OCI-LY1 (cell line): Measurements from ENCODE around the gene JAKMIP1.

Experiments
- H2AFZ ChIP-seq: fragments of 200-600 bp; sonication (generic), shearing (Covaris generic); 2 replicates; pipeline ENCODE4 v1.6.0; 2014; ENCODE audit warnings: antibody characterized with exemption, mild to moderate bottlenecking, low read length
- H3F3A ChIP-seq: fragments of 200-600 bp; sonication (generic), shearing (Covaris generic); 2 replicates; pipeline ENCODE4 v1.6.0; 2014; ENCODE audit warnings: mild to moderate bottlenecking, antibody characterized with exemption, low read length, moderate library complexity; ENCODE audit not compliant: insufficient read depth
- H3K27ac ChIP-seq: fragments of 200-600 bp; sonication (generic); 2 replicates; pipeline ENCODE4 v1.5.1; 2014; ENCODE audit warnings: low read length, mixed run types, mild to moderate bottlenecking, low read depth; ENCODE audit not compliant: poor library complexity, severe bottlenecking
- H3K27me3 ChIP-seq: fragments of 200-600 bp; sonication (generic); 2 replicates; pipeline ENCODE4 v1.6.0; 2014; ENCODE audit warnings: antibody characterized with exemption, mild to moderate bottlenecking, low read length, moderate library complexity; ENCODE audit not compliant: insufficient read depth
- H3K36me3 ChIP-seq: fragments of 200-600 bp; sonication (generic); 2 replicates; pipeline ENCODE4 v1.6.1; 2014; ENCODE audit warnings: mild to moderate bottlenecking, antibody characterized with exemption, low read length, moderate library complexity, mixed read lengths; ENCODE audit not compliant: insufficient read depth
- H3K4me1 ChIP-seq: fragments of 200-600 bp; sonication (generic); 2 replicates; pipeline ENCODE4 v1.5.1; 2014; ENCODE audit warnings: mild to moderate bottlenecking, low read length, moderate library complexity; ENCODE audit not compliant: insufficient read depth, severe bottlenecking
- H3K4me2 ChIP-seq: fragments of 200-600 bp; sonication (generic), shearing (Covaris generic); 2 replicates; pipeline ENCODE4 v1.6.1; 2014; ENCODE audit warnings: low read length
- H3K4me3 ChIP-seq: fragments of 200-600 bp; sonication (generic); 2 replicates; pipeline ENCODE4 v1.5.1; 2014; ENCODE audit warnings: low read length, low read depth, mild to moderate bottlenecking, mixed read lengths; ENCODE audit not compliant: poor library complexity, severe bottlenecking
- H3K79me2 ChIP-seq: fragments of 200-600 bp; shearing (Covaris generic); 2 replicates; pipeline ENCODE4 v1.6.1; 2016; ENCODE audit warnings: mixed run types, low read length, mixed read lengths; ENCODE audit not compliant: insufficient read depth
- H3K9ac ChIP-seq: fragments of 200-600 bp; sonication (generic), shearing (Covaris generic); 2 replicates; pipeline ENCODE4 v1.6.1; 2014; ENCODE audit warnings: mild to moderate bottlenecking, low read length, mixed read lengths
- H3K9me2 ChIP-seq: fragments of 200-600 bp; sonication (generic), shearing (Covaris generic); 2 replicates; pipeline ENCODE4 v1.6.1; 2014; ENCODE audit warnings: low read depth, mild to moderate bottlenecking, low read length, mixed read lengths
- H3K9me3 ChIP-seq: fragments of 200-600 bp; shearing (Covaris generic); 2 replicates; pipeline ENCODE4 v1.6.1; 2014; ENCODE audit warnings: low read length, mixed read lengths
- H4K20me1 ChIP-seq: fragments of 200-600 bp; sonication (generic), shearing (Covaris generic); 2 replicates; pipeline ENCODE4 v1.6.0; 2016; ENCODE audit warnings: mild to moderate bottlenecking, low read length; ENCODE audit not compliant: insufficient read depth
- CTCF ChIP-seq: fragments of 200-600 bp; sonication (generic), shearing (Covaris generic); IDR thresholded peaks from 2 replicates; pipeline ENCODE4 v1.5.1; 2017; ENCODE audit warnings: mild to moderate bottlenecking, antibody characterized with exemption, low read length, moderate library complexity, mixed read lengths
- EZH2 ChIP-seq: fragments of 200-600 bp; sonication (generic), shearing (Covaris generic); IDR thresholded peaks from 2 replicates; pipeline ENCODE4 v1.8.0; 2017; ENCODE audit warnings: borderline replicate concordance, mixed run types, mild to moderate bottlenecking, antibody characterized with exemption, low read length, moderate library complexity, mixed read lengths

JAKMIP1 gene

DNA sequence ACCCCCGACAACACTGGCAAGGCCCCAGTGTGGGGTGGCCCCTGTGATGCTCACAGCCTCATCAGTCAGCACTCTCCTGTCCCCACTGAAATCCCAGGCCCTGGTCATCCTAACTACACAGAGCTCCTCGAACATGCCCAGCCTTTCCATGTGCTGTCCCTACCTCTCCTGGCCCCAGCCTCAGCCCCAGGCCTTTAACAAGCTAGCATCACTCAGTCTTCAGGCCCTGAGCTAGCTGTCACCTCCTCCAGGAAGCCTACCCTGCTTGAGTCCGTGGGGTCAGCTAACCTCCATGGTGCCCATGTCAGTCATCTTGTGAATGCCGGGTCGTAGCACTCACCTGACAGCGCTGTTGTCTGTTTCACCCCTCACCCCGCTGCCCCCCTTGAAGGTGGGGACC is 156.5 kb downstream of the JAKMIP1 start:
- Histone ChIP-seq H3K27me3 (no peaks in the 10 kb centered on the region), H4K20me1 (no peaks in the 10 kb centered on the region), H3K4me1 (no peaks in the 10 kb centered on the region), H3K4me3 (no peak overlapping the region), H3K9ac (no peak overlapping the region), H3K27ac (no peak overlapping the region), H3K79me2 (no peaks in the 10 kb centered on the region), H3K9me3 (no peaks in the 10 kb centered on the region), H3K36me3 (no peaks in the 10 kb centered on the region), H3K4me2 (no peak overlapping the region), H3F3A (no peaks in the 10 kb centered on the region), H2AFZ (no peak overlapping the region), H3K9me2 (no peaks in the 10 kb centered on the region)
- TF ChIP-seq EZH2 (no peak), CTCF (no peak)

GRCh38 chr4:6043188-6043587 is 157.2 kb downstream of the JAKMIP1 start:
- no peaks in the 10 kb centered on the region for H3K36me3 ChIP-seq
- H3K4me3 ChIP-seq: no peak overlapping the region
- no peaks in the 10 kb centered on the region for H3K4me1 ChIP-seq
- no peak overlapping the region for H3K9ac ChIP-seq
- H3K79me2 ChIP-seq: no peaks in the 10 kb centered on the region
- H3F3A ChIP-seq: no peaks in the 10 kb centered on the region
- no peaks in the 10 kb centered on the region for H4K20me1 ChIP-seq
- no peaks in the 10 kb centered on the region for H3K9me3 ChIP-seq
- no peak overlapping the region for H2AFZ ChIP-seq
- TF ChIP-seq EZH2 (no peak), CTCF (no peak)
- H3K4me2 ChIP-seq: no peak overlapping the region
- H3K27ac ChIP-seq: no peak overlapping the region
- no peaks in the 10 kb centered on the region for H3K27me3 ChIP-seq
- no peaks in the 10 kb centered on the region for H3K9me2 ChIP-seq

DNA sequence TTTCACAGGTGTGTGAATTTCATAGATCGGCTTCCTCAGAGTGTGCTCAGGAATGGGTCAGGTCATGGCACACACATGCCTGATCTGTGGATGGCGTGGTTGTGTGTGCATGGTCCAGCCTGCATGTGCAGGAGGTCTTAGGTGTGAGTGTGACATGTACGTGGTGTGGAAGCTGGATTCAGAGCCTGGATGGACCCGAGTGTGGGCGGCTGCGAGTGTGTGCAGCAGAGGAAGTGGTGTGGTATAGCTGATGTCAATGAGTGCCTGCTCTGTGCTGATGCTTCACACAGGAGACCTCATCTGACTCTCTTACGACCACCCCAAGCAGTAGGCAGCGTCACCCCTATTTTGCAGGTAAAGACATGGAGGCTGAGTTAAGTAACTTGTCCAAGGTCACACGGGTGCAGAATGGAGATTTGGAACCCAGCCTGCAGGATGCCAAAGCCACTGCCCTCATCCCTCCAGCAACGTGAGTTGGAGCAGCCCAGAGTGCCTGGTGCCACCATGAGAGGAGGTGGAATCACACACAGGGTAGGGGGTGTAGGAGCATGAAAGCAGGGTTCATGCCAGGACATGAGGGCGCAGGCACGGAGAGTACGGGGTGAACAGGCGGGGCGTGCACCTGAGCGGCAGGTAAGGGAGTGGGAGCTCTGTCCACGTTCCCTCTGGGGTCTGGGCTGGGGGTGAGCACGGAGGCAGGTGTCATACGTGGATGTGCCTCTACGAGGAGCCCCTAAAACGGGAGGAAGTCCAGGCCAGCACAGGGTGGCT is 157.9 kb downstream of the JAKMIP1 start:
- H3K4me3 ChIP-seq: no peak overlapping the region
- no peak overlapping the region for H2AFZ ChIP-seq
- no peaks in the 10 kb centered on the region for H3K79me2 ChIP-seq
- no peaks in the 10 kb centered on the region for H3F3A ChIP-seq
- H3K4me2 ChIP-seq: no peak overlapping the region
- H3K27me3 ChIP-seq: no peaks in the 10 kb centered on the region
- H3K27ac ChIP-seq: no peak overlapping the region
- no peaks in the 10 kb centered on the region for H3K36me3 ChIP-seq
- no peaks in the 10 kb centered on the region for H4K20me1 ChIP-seq
- no peak for TF ChIP-seq CTCF
- TF ChIP-seq EZH2: no peak
- H3K9me3 ChIP-seq: no peaks in the 10 kb centered on the region
- no peak overlapping the region for H3K9ac ChIP-seq
- H3K9me2 ChIP-seq: no peaks in the 10 kb centered on the region
- no peaks in the 10 kb centered on the region for H3K4me1 ChIP-seq
